GM23338 (cell line): ENCODE results near the gene NCF2. TPM values are rescaled to one million over a fixed set of nuclear protein-coding genes. Genes with fewer than 3 reads are reported as not detected.

Source experiments
- ATAC-seq: fragments of 200-7000 bp; cut with Tn5 transposase; 3 replicates; pipeline ENCODE4 v1.9.1; 2020
- DNase-seq: peaks from one replicate; pipeline ENCODE4 v3.0.0-alpha.2; 2015; ENCODE audit warnings: low spot score
- H2AFZ ChIP-seq: fragments of 200-600 bp; sonication (generic); 2 replicates; pipeline ENCODE4 v1.8.0; 2016; ENCODE audit warnings: antibody characterized with exemption, mild to moderate bottlenecking, moderate library complexity
- H3F3A ChIP-seq: fragments of 200-600 bp; sonication (generic); replicated peaks from 2 replicates; pipeline ENCODE4 v1.8.0; 2017; ENCODE audit warnings: antibody characterized with exemption, mixed run types, low read depth
- H3K27ac ChIP-seq: fragments of 200-600 bp; sonication (generic); 2 replicates; pipeline ENCODE4 v1.6.1; 2016; ENCODE audit warnings: low read depth
- H3K27me3 ChIP-seq: fragments of 200-600 bp; sonication (generic); 2 replicates; pipeline ENCODE4 v1.8.0; 2016; ENCODE audit warnings: mild to moderate bottlenecking, mixed run types, moderate library complexity; ENCODE audit not compliant: insufficient read depth
- H3K36me3 ChIP-seq: fragments of 200-600 bp; sonication (generic); 2 replicates; pipeline ENCODE4 v1.8.0; 2016; ENCODE audit warnings: mild to moderate bottlenecking; ENCODE audit not compliant: insufficient read depth
- H3K4me1 ChIP-seq: fragments of 200-600 bp; sonication (generic); 2 replicates; pipeline ENCODE4 v1.8.0; 2016; ENCODE audit warnings: mild to moderate bottlenecking, moderate library complexity; ENCODE audit not compliant: insufficient read depth
- H3K4me2 ChIP-seq: fragments of 200-600 bp; sonication (generic); 2 replicates; pipeline ENCODE4 v1.7.1; 2017; ENCODE audit warnings: mixed run types
- H3K4me3 ChIP-seq: fragments of 200-600 bp; sonication (generic); 2 replicates; pipeline ENCODE4 v1.6.1; 2016; ENCODE audit warnings: mixed run types
- H3K79me2 ChIP-seq: fragments of 200-600 bp; sonication (generic); replicated peaks from 2 replicates; pipeline ENCODE4 v1.8.0; 2017; ENCODE audit warnings: mild to moderate bottlenecking; ENCODE audit not compliant: insufficient read depth
- H3K9me2 ChIP-seq: fragments of 200-600 bp; sonication (generic); 2 replicates; pipeline ENCODE4 v1.8.0; 2017; ENCODE audit not compliant: insufficient read depth
- H4K20me1 ChIP-seq: fragments of 200-600 bp; sonication (generic); replicated peaks from 2 replicates; pipeline ENCODE4 v1.8.0; 2017; ENCODE audit warnings: mild to moderate bottlenecking; ENCODE audit not compliant: insufficient read depth
- H3K27ac Mint-ChIP-seq: 2 replicates; pipeline ENCODE4 v1.8.0; 2020; ENCODE audit warnings: inconsistent platforms, mild to moderate bottlenecking, moderate library complexity, mixed read lengths
- H3K27me3 Mint-ChIP-seq: 3 replicates; pipeline ENCODE4 v1.8.0; 2022; ENCODE audit warnings: low read depth, mild to moderate bottlenecking, moderate library complexity, mixed read lengths, inconsistent platforms; ENCODE audit not compliant: insufficient read depth, poor library complexity
- H3K36me3 Mint-ChIP-seq: 3 replicates; pipeline ENCODE4 v1.8.0; 2021; ENCODE audit warnings: low read depth, mild to moderate bottlenecking, inconsistent platforms, moderate library complexity, mixed read lengths
- H3K4me1 Mint-ChIP-seq: 3 replicates; pipeline ENCODE4 v1.8.0; 2020; ENCODE audit warnings: mild to moderate bottlenecking, inconsistent platforms, mixed read lengths
- H3K4me3 Mint-ChIP-seq: 3 replicates; pipeline ENCODE4 v1.8.0; 2021; ENCODE audit warnings: moderate library complexity, mild to moderate bottlenecking, inconsistent platforms, mixed read lengths
- H3K9me3 Mint-ChIP-seq: 3 replicates; pipeline ENCODE4 v1.8.0; 2020; ENCODE audit warnings: moderate library complexity, mild to moderate bottlenecking, inconsistent platforms, mixed read lengths
- CREB1 ChIP-seq: fragments of 250-450 bp; sonication (Bioruptor Pico); IDR thresholded peaks from 2 replicates; pipeline ENCODE4 v1.5.0; 2020; ENCODE audit warnings: low read depth, mild to moderate bottlenecking, moderate library complexity
- CTCF ChIP-seq, 2 experiments: fragments of 200-600 bp in 1 of 2; sonication (generic) in 1 of 2; conservative IDR thresholded peaks; 2 replicates each; pipeline versions ENCODE4 v1.5.1 to v1.6.1; 2016 to 2017; ENCODE audit warnings: antibody characterized with exemption in 2 of 2, low read depth in 2 of 2, mild to moderate bottlenecking in 2 of 2, moderate library complexity in 1 of 2
- ETS1 ChIP-seq: IDR thresholded peaks from 2 replicates; pipeline ENCODE4 v1.6.1; 2016; ENCODE audit warnings: antibody characterized with exemption
- EZH2 ChIP-seq: fragments of 200-600 bp; sonication (generic); IDR thresholded peaks from one replicate; pipeline ENCODE4 v1.8.0; 2017; ENCODE audit warnings: antibody characterized with exemption, mild to moderate bottlenecking, low read depth; ENCODE audit not compliant: unreplicated experiment
- EZH2phosphoT487 ChIP-seq: fragments of 200-600 bp; sonication (generic); IDR thresholded peaks from one replicate; pipeline ENCODE4 v1.8.1; 2018; ENCODE audit warnings: antibody characterized with exemption; ENCODE audit not compliant: unreplicated experiment
- JUNB ChIP-seq: IDR thresholded peaks from one replicate; pipeline ENCODE4 v1.6.1; 2016; ENCODE audit warnings: antibody characterized with exemption; ENCODE audit not compliant: unreplicated experiment
- NANOG ChIP-seq: IDR thresholded peaks from 2 replicates; pipeline ENCODE4 v1.6.1; 2016; ENCODE audit warnings: antibody characterized with exemption, borderline replicate concordance
- POLR2AphosphoS5 ChIP-seq: IDR thresholded peaks from 2 replicates; pipeline ENCODE4 v1.6.1; 2016; ENCODE audit warnings: antibody characterized with exemption, low read depth
- REST ChIP-seq: IDR thresholded peaks from one replicate; pipeline ENCODE4 v1.6.1; 2018; ENCODE audit warnings: antibody characterized with exemption; ENCODE audit not compliant: unreplicated experiment
- STAT1 ChIP-seq: IDR thresholded peaks from one replicate; pipeline ENCODE4 v1.6.1; 2016; ENCODE audit warnings: antibody characterized with exemption; ENCODE audit not compliant: unreplicated experiment
- ZNF114 ChIP-seq: fragments of 250-450 bp; sonication (Bioruptor Pico); IDR thresholded peaks from 2 replicates; pipeline ENCODE4 v1.5.0; 2020; ENCODE audit warnings: mild to moderate bottlenecking, moderate library complexity
- ZNF331 ChIP-seq: fragments of 250-450 bp; sonication (Bioruptor Pico); IDR thresholded peaks from 2 replicates; pipeline ENCODE4 v1.5.0; 2020; ENCODE audit warnings: low read depth, mild to moderate bottlenecking, moderate library complexity
- ZNF462 ChIP-seq: fragments of 250-450 bp; sonication (Bioruptor Pico); IDR thresholded peaks from 2 replicates; pipeline ENCODE4 v1.5.0; 2020; ENCODE audit warnings: mild to moderate bottlenecking, moderate library complexity
- polyA plus RNA-seq: library from polyadenylated mRNA; unstranded; fragments of >200 nt; fragmentation: Nextera tagmentation; extraction: Ambion mirVana; gene quantifications from 2 replicates; pipeline ENCODE4 v1.2.1, GENCODE V29; 2016
- total RNA-seq: library from RNA; depleted of rRNA; stranded (reverse); fragments of >200 nt; shearing (Covaris generic); gene quantifications from 2 replicates; pipeline ENCODE4 v1.2.3, GENCODE V29; 2014

NCF2 gene
- total and polyA plus RNA-seq, 2 experiments from 2014 or later = not detected

- H3K4me1 ChIP-seq = peaks cover 2% of the 10 kb centered on the region
- H3K36me3 Mint-ChIP-seq = no peaks in the 10 kb centered on the region
- no peak overlapping the region for H3K27ac ChIP-seq
- H3K36me3 ChIP-seq = no peaks in the 10 kb centered on the region
- H3K9me3 Mint-ChIP-seq = no peaks in the 10 kb centered on the region; the same call in 2 of the 3 replicates
- peaks cover 1% of the 10 kb centered on the region for H3K27me3 Mint-ChIP-seq
- no peaks in the 10 kb centered on the region for H3K79me2 ChIP-seq
- peak overlapping the region; percentile 63; the same call in 1 of the 2 replicates for H2AFZ ChIP-seq
- no peak overlapping the region for H3K4me2 ChIP-seq
- H3K27me3 ChIP-seq = no peaks in the 10 kb centered on the region
- H3K9me2 ChIP-seq = 0 out of 2 replicates have a peak, but pooled peaks cover 8% of the 10 kb centered on the region
- ATAC-seq (no peak), DNase-seq (no peak)
- no peak overlapping the region for H3K4me3 ChIP-seq
- no peak overlapping the region for H3K27ac Mint-ChIP-seq
- no peak overlapping the region for H3K4me3 Mint-ChIP-seq
- no peak for TF ChIP-seq ZNF114
- TF ChIP-seq CTCF (conservative IDR thresholded peaks at IDR 0.05; ENCODE audit: low read depth in 2 of 2) = no peak
- no peak for TF ChIP-seq ETS1
- TF ChIP-seq REST = no peak
- TF ChIP-seq CREB1 = no peak
- no peak for TF ChIP-seq ZNF462 (CRISPR knock-in tag)
- TF ChIP-seq POLR2AphosphoS5 = no peak
- no peak for TF ChIP-seq EZH2
- no peak for TF ChIP-seq NANOG
- no peak for TF ChIP-seq ZNF331 (CRISPR knock-in tag)
- no peak for TF ChIP-seq EZH2phosphoT487
- TF ChIP-seq JUNB = no peak
- no peak for TF ChIP-seq STAT1
- H3K4me1 Mint-ChIP-seq = peaks cover 4% of the 10 kb centered on the region
- no peaks in the 10 kb centered on the region for H3F3A ChIP-seq
- no peaks in the 10 kb centered on the region for H4K20me1 ChIP-seq
Observed at GRCh38 chr1:183598386-183598785, 8.1 kb upstream of the NCF2 start.
